ENCODE data around the gene SCAMP4. TPM values are rescaled to one million over a fixed set of nuclear protein-coding genes. Genes with fewer than 3 reads are reported as not detected.

The SCAMP4 gene
- total RNA-seq, 1 donor from 2014 or later = 26.6 TPM

- no peak for DNase-seq (ENCODE audit: low read depth in 2 of 2)
These were observed 50.9 kb downstream of the SCAMP4 start for GRCh38 chr19:1956122-1956494.

- no peak for DNase-seq (ENCODE audit: low read depth in 2 of 2)
These were observed 51.8 kb downstream of the SCAMP4 start for GRCh38 chr19:1956868-1957492.

DNA sequence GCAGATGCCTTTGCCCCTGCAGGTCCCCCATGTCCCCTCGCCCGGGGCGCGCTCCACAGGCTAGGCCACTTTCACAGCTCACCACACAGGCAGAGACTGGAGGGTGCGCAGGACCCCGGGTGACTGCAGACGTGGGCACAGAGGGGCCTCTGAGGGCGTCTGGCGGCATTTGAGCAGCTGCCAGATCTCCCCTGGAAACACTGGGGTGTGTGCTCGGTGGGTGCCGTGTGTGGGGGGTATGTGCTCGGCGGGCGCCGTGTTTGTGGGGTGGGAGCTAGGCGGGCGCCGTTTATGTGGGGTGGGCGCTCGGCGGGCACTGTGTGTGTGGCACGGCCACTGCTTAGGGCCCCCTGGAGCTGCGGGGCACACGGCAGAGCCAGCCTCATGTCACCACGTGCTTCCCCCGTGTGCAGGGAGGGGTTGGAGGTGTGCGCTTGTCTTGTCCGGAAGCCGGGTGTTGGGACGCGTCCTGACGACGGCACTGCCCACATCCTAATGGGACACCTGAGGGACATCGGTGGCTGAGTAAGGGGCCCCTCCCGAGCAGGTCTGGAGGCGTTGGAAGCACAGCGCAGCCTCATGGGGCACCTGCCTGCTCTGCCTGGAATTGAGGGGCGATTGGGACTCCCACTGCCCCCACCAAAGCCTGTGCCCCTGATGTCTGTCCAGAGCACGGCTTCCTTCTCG is 52.5 kb downstream of the SCAMP4 start:
- DNase-seq (ENCODE audit: low read depth in 2 of 2) = no peak

GRCh38 chr19:1959928-1960589 is 54.9 kb downstream of the SCAMP4 start:
- no peak for DNase-seq (ENCODE audit: low read depth in 2 of 2)

- no peak for DNase-seq (ENCODE audit: low read depth in 2 of 2)
These were observed 56.0 kb downstream of the SCAMP4 start for GRCh38 chr19:1961000-1961883.

- DNase-seq (ENCODE audit: low read depth in 2 of 2) = no peak
These were observed 57.5 kb downstream of the SCAMP4 start for GRCh38 chr19:1962674-1963073.

GRCh38 chr19:1967087-1967608 is 61.9 kb downstream of the SCAMP4 start:
- DNase-seq (ENCODE audit: low read depth in 2 of 2) = no peak

- DNase-seq (ENCODE audit: low read depth in 2 of 2) = no peak
These were observed 63.3 kb downstream of the SCAMP4 start for GRCh38 chr19:1968279-1969175.

DNA sequence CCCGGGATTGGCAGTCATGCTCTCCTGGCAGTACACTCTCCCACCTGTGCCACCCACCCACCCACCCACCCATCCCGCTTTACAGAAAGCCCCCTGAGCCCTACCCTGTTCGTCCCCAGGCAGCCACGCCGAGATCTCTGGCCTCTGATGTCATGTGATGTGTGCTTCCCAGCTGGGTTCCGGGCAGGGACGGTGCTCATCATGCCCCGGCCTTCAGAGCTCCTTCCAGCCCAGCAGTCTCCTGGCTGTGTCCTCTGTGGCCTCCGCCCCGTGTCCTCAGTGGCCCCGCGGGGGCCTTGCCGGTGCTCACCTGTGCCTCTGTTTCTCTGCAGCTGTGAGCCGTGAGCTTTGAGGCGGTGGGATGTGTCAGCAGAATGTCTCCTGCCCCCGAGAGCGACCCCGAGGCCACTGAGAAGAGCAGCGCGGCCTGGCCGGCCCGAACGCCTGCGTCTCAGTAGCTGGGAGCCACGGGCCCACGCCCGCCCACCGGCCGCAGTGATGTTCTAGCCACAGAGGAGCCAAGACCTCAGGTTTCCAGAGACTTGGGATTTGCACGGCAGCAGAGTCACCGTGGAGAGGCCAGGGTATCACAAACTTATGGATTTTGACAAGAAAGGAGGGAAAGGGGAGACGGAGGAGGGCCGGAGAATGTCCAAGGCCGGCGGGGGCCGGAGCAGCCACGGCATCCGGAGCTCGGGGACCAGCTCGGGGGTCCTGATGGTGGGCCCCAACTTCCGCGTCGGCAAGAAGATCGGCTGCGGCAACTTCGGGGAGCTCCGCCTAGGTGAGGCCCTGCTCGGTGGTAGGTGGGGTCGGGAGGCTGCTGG is 64.2 kb downstream of the SCAMP4 start:
- DNase-seq (ENCODE audit: low read depth in 2 of 2) = no peak

- no peak for DNase-seq (ENCODE audit: low read depth in 2 of 2)
These were observed 65.0 kb downstream of the SCAMP4 start for GRCh38 chr19:1970003-1970805.

- no peak for DNase-seq (ENCODE audit: low read depth in 2 of 2)
These were observed 65.8 kb downstream of the SCAMP4 start for GRCh38 chr19:1970806-1971502.

- no peak for DNase-seq (ENCODE audit: low read depth in 2 of 2)
These were observed 69.4 kb downstream of the SCAMP4 start for GRCh38 chr19:1974381-1975161.

DNA sequence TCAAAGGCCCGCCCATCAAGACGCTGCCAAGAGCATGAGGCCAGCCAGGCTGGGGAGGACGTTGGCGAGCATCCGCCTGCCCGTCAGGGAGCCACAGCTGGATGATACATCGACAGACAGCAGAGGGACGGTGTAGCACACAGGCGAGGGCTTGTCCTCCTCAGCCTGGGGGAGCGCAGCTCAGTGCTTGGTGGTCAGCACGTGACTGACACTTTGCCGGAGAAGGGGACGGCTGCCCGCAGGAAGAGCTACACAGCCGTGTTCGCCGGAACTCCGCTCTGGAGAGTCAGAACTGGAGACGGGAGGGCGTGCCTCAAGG is 69.9 kb downstream of the SCAMP4 start:
- no peak for DNase-seq (ENCODE audit: low read depth in 2 of 2)

All from lung microvascular endothelial cell (primary cell).